Measurements from ENCODE around the gene CYTL1. TPM values are rescaled to one million over a fixed set of nuclear protein-coding genes. Genes with fewer than 3 reads are reported as not detected.

The CYTL1 gene
- total RNA-seq, 2 donors from 2014 or later, result 0.90 TPM; not detected in 1

DNA sequence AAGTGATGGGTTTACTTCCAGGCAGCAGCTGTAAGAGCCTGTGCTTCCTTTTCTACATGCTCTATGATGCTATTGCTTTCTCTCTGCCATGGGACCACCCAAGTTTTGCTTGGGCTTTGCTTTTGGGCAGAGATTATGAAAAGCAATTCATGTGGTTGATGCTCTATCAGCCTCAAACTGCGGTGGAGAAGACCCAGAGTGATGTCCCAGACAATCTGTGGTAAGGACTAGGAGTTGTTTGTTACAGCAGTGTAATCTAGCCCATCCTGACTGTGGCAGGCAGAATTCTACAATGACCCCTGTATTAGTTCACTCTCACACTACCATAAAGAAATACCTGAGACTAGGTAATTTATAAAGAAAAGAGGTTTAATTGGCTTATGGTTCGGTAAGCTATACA lies 9.2 kb upstream of the CYTL1 start:
- Histone ChIP-seq H3K4me1 (no peaks in the 10 kb centered on the region), H3K36me3 (no peaks in the 10 kb centered on the region), H3K27ac (no peak overlapping the region), H3K9ac (ENCODE audit: low read depth in 2 of 2, low read length in 2 of 2) (no peak overlapping the region), H3K9me3 (no peaks in the 10 kb centered on the region), H3K27me3 (no peaks in the 10 kb centered on the region), H3K4me3 (no peak overlapping the region)
- no peak for DNase-seq
- TF ChIP-seq, protein P1, sequence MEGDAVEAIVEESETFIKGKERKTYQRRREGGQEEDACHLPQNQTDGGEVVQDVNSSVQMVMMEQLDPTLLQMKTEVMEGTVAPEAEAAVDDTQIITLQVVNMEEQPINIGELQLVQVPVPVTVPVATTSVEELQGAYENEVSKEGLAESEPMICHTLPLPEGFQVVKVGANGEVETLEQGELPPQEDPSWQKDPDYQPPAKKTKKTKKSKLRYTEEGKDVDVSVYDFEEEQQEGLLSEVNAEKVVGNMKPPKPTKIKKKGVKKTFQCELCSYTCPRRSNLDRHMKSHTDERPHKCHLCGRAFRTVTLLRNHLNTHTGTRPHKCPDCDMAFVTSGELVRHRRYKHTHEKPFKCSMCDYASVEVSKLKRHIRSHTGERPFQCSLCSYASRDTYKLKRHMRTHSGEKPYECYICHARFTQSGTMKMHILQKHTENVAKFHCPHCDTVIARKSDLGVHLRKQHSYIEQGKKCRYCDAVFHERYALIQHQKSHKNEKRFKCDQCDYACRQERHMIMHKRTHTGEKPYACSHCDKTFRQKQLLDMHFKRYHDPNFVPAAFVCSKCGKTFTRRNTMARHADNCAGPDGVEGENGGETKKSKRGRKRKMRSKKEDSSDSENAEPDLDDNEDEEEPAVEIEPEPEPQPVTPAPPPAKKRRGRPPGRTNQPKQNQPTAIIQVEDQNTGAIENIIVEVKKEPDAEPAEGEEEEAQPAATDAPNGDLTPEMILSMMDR (IDR thresholded peaks at IDR 0.05), result no peak
- intact Hi-C loops (cut with DNase I), result no loop called here

- Histone ChIP-seq H3K9me3 (no peaks in the 10 kb centered on the region), H3K4me3 (no peak overlapping the region), H3K27me3 (no peaks in the 10 kb centered on the region), H3K9ac (ENCODE audit: low read depth in 2 of 2, low read length in 2 of 2) (no peak overlapping the region), H3K36me3 (no peaks in the 10 kb centered on the region), H3K27ac (no peak overlapping the region), H3K4me1 (no peaks in the 10 kb centered on the region)
- no peak for DNase-seq
- TF ChIP-seq, protein P1 (IDR thresholded peaks at IDR 0.05), result no peak
- intact Hi-C loops (cut with DNase I), result no loop called here
These were observed 8.1 kb upstream of the CYTL1 start for GRCh38 chr4:5027346-5027745.

DNA sequence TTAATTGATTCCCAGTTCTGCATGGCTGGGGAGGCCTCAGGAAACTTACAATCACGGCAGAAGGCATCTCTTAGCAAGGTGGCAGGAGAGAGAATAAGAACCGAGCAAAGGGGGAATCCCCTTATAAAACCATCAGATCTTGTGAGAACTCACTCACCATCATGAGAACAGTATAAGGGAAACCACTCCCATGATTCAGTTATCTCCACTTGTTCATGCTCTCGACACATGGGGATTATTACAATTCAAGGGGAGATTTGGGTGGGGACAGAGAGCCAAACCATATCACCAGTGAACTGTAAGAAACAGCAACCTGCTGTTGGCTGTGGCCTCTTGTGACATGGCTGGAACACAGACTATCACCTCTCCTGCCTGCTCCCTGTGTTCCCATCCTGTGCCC lies 7.1 kb upstream of the CYTL1 start:
- intact Hi-C loops (cut with DNase I), result no loop called here
- Histone ChIP-seq H3K4me1 (no peaks in the 10 kb centered on the region), H3K27ac (no peak overlapping the region), H3K9ac (ENCODE audit: low read depth in 2 of 2, low read length in 2 of 2) (no peak overlapping the region), H3K9me3 (no peaks in the 10 kb centered on the region), H3K4me3 (no peak overlapping the region), H3K27me3 (no peaks in the 10 kb centered on the region), H3K36me3 (no peaks in the 10 kb centered on the region)
- no peak for DNase-seq
- TF ChIP-seq, protein P1 (IDR thresholded peaks at IDR 0.05), result no peak

- Histone ChIP-seq H3K36me3 (no peaks in the 10 kb centered on the region), H3K27ac (no peak overlapping the region), H3K4me1 (no peaks in the 10 kb centered on the region), H3K9me3 (no peaks in the 10 kb centered on the region), H3K27me3 (no peaks in the 10 kb centered on the region), H3K4me3 (no peak overlapping the region), H3K9ac (ENCODE audit: low read depth in 2 of 2, low read length in 2 of 2) (no peak overlapping the region)
- TF ChIP-seq, protein P1 (IDR thresholded peaks at IDR 0.05), result no peak
- peak; percentile 31 for DNase-seq
- intact Hi-C loops (cut with DNase I), result no loop called here
These were observed 5.4 kb upstream of the CYTL1 start for GRCh38 chr4:5024673-5025072.

GRCh38 chr4:5021546-5021945 lies 2.3 kb upstream of the CYTL1 start:
- Histone ChIP-seq H3K4me1 (no peaks in the 10 kb centered on the region), H3K9ac (ENCODE audit: low read depth in 2 of 2, low read length in 2 of 2) (no peak overlapping the region), H3K27me3 (no peaks in the 10 kb centered on the region), H3K9me3 (no peaks in the 10 kb centered on the region), H3K36me3 (no peaks in the 10 kb centered on the region), H3K4me3 (no peak overlapping the region), H3K27ac (no peak overlapping the region)
- TF ChIP-seq, protein P1 (IDR thresholded peaks at IDR 0.05), result no peak
- DNase-seq, result no peak
- intact Hi-C loops (cut with DNase I), result no loop called here

DNA sequence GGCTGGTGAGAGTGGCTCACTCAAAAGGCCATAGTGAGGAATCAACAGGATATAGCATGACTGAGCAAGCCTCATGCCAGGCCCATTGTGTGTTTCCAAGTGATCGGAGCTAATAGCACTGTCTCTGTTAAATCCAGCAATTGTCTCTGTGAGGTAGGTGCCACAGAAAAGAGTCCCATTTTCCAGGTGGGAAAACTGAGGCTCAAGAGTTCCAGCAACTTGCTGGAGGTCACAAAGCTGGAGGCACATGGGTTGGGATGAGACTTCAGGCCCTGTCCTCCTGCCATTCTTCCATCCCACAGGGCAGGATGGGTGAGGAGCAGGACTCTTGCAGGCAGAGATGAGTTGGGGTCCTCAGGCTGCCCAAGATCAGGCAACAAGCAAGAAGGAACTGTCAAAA lies 1.1 kb upstream of the CYTL1 start:
- no peak overlapping the region for H3K9ac ChIP-seq (ENCODE audit: low read depth in 2 of 2, low read length in 2 of 2)
- no peaks in the 10 kb centered on the region for H3K9me3 ChIP-seq
- TF ChIP-seq, protein P1 (IDR thresholded peaks at IDR 0.05), result no peak
- no peaks in the 10 kb centered on the region for H3K36me3 ChIP-seq
- H3K4me3 ChIP-seq, result no peak overlapping the region
- H3K27me3 ChIP-seq, result no peaks in the 10 kb centered on the region
- intact Hi-C loops (cut with DNase I), result no loop called here
- no peak for DNase-seq
- no peak overlapping the region for H3K27ac ChIP-seq
- H3K4me1 ChIP-seq, result no peaks in the 10 kb centered on the region
